Heart right ventricle (tissue), 16 donors: ENCODE data around the gene USP3. TPM values are rescaled to one million over a fixed set of nuclear protein-coding genes. Genes with fewer than 3 reads are reported as not detected.

Experiments
- ATAC-seq, 8 donors: fragments of 200-7000 bp; cut with Tn5 transposase; one replicate each; pipeline ENCODE4 v1.9.1; 2020; ENCODE audit warnings: mild to moderate bottlenecking in 8 of 8, moderate library complexity in 8 of 8, moderate number of reproducible peaks in 1 of 8
- DNase-seq, 2 donors: peaks; one replicate each; pipeline ENCODE4 v3.0.0-alpha.2; 2020
- H3K27ac ChIP-seq, 10 donors: fragments of 200-600 bp; sonication (generic) in 2 of 10; one replicate each; pipeline versions ENCODE4 v1.5.0 to v1.8.0; 2020 to 2022; ENCODE audit warnings: mild to moderate bottlenecking in 3 of 10
- H3K27me3 ChIP-seq, 7 donors: fragments of 200-600 bp; one replicate each; pipeline ENCODE4 v1.8.0; 2021 to 2022; ENCODE audit warnings: mild to moderate bottlenecking in 2 of 7
- H3K36me3 ChIP-seq, 9 donors: fragments of 200-600 bp; sonication (generic) in 1 of 9; one replicate each; pipeline versions ENCODE4 v1.5.0 to v1.8.0; 2020 to 2022; ENCODE audit warnings: mild to moderate bottlenecking in 2 of 9
- H3K4me1 ChIP-seq, 9 donors: fragments of 200-600 bp; sonication (generic) in 1 of 9; one replicate each; pipeline versions ENCODE4 v1.5.0 to v1.8.0; 2020 to 2022; ENCODE audit warnings: mild to moderate bottlenecking in 4 of 9
- H3K4me3 ChIP-seq, 10 donors: fragments of 200-600 bp; sonication (generic) in 2 of 10; one replicate each; pipeline versions ENCODE4 v1.5.0 to v1.8.0; 2020 to 2022; ENCODE audit warnings: mild to moderate bottlenecking in 7 of 10, moderate library complexity in 2 of 10
- H3K9me3 ChIP-seq, 11 donors: fragments of 200-600 bp in 10 of 11; sonication (generic) in 2 of 11; one replicate each; pipeline versions ENCODE4 v1.5.0 to v1.8.0; 2013 to 2022; ENCODE audit warnings: mild to moderate bottlenecking in 2 of 11, control low read depth in 1 of 11, moderate library complexity in 1 of 11
- WGBS, 2 donors: extraction: QIAGEN DNeasy Blood & Tissue Kit; methylation state at CpG; one replicate each; pipeline ENCODE4 v1.1.7; 2013; ENCODE audit warnings: inconsistent platforms in 1 of 2; 5-methylcytosine and 5-hydroxymethylcytosine counted together
- intact Hi-C, 10 donors: fragments of 100-400 bp; cut with DNase I; formaldehyde crosslinking; loops; one replicate each; pipeline versions ENCODE4 v1.11.1 to v1.14.2; 2022
- polyA plus RNA-seq, 2 donors: library from polyadenylated mRNA; stranded (reverse); fragments of 200-250 nt; gene quantifications; one replicate each; pipeline ENCODE4 v1.2.3, GENCODE V29; 2013
- total RNA-seq, 10 donors: library from RNA; stranded (reverse); fragmentation: NEBNext Ultra II Directional in 3 of 10; extraction: Animal tissue kit (Norgen Biotek cat#: 25700) in 3 of 10; gene quantifications; one replicate each; pipeline versions ENCODE4 v1.2.1 to v1.2.4, GENCODE V29; 2021 to 2023
- TF ChIP-seq, protein P1 (sequence below), 9 donors: fragments of 200-600 bp; sonication (generic) in 2 of 9; IDR thresholded peaks; one replicate each; pipeline versions ENCODE4 v1.5.0 to v1.8.0; 2021 to 2022; ENCODE audit warnings: antibody characterized with exemption in 9 of 9, mild to moderate bottlenecking in 5 of 9, moderate library complexity in 1 of 9
- donor health status: Arrhythmogenic right ventricular cardiomyopathy.
- donor health status: ischemic (EF 13 %, LVEDD 7.1; RV severe dilation, severe dysfunction).
- donor health status: healthy with polysubstance abuse.
- donor health status: DM: no; HTN: yes; CAD: no.
- donor health status: DM: no; HTN: no; CAD: no.
- donor health status: ischemic (EF 25% LVEDD 6.9; RV normal size, moderate dysfunction).
- donor health status: ischemic (EF 25% LVEDD 5.7; RV mildly dilated, moderate dysfunction).
- donor health status: healthy.
- donor health status: DM: yes; HTN: yes; CAD: no.
- donor health status: Ischemic cardiomyopathy.
- donor health status: ischemic (EF 35%, LVEDD 5.7; RV mildly dilated, moderate dysfunction).
- donor health status: nonischemic (EF 11% LVEDD 7.7; RV severe dilation, severe dysfunction).
- donor health status: DM: yes; HTN: yes; CAD: no.
- donor health status: PGD.
- donor health status: ischemic (EF 29% LVEDD 5.4; RV normal size, mild dysfunction).
- donor health status: nonischemic (EF 23%, LVEDD 6.1; RV moderate dilation, normal function).

USP3 gene
- total and polyA plus RNA-seq, 12 donors, result 8.4 to 23.7 (median 16.6) TPM

DNA sequence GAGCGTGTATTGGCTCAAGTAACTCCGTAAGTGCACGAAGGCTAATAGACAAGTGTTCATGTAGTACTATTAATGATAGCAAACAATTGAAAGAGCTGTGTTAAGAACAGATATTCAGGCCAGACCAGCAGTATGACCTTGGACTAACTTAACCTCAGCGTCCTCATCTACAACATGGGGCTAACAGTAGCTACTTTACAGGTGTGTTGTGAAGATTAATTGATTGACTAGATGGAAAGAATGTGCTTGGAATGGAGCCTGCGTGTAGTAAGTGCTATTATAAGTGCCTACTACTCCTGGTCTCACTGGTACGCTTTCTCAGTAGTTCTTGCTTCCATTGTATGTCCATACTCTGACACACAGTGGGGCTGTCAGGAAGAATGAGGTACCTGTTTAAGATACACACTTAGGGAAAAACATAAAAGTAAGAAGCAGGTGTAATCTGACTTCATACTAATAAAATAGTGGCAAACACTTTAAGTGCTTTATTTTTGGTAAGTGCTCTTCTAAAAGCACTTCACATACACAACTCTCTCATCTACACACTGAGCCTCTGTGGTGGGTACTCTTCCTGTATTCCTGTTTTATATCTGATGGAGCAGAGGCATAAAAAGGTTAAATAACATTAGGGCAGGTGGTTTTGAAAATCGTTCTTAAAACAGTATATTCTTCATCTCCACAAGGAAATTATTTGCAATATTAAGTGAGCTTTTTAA lies 68.5 kb downstream of the USP3 start:
- DNase-seq (no peak), ATAC-seq (no peak)
- Histone ChIP-seq H3K9me3 (no peaks in the 10 kb centered on the region), H3K27me3 (no peaks in the 10 kb centered on the region), H3K4me3 (no peak overlapping the region), H3K27ac (no peak overlapping the region), H3K4me1 (peaks cover 0 to 8% (median 0%) of the 10 kb centered on the region in 9 donors), H3K36me3 (peaks cover 0 to 100% (median 25%) of the 10 kb centered on the region in 9 donors)
- WGBS, 2 donors, result 57 to 69% methylated on average over 7 of the region's 7 CpGs
- intact Hi-C loops, result no loop called here
- TF ChIP-seq, protein P1, sequence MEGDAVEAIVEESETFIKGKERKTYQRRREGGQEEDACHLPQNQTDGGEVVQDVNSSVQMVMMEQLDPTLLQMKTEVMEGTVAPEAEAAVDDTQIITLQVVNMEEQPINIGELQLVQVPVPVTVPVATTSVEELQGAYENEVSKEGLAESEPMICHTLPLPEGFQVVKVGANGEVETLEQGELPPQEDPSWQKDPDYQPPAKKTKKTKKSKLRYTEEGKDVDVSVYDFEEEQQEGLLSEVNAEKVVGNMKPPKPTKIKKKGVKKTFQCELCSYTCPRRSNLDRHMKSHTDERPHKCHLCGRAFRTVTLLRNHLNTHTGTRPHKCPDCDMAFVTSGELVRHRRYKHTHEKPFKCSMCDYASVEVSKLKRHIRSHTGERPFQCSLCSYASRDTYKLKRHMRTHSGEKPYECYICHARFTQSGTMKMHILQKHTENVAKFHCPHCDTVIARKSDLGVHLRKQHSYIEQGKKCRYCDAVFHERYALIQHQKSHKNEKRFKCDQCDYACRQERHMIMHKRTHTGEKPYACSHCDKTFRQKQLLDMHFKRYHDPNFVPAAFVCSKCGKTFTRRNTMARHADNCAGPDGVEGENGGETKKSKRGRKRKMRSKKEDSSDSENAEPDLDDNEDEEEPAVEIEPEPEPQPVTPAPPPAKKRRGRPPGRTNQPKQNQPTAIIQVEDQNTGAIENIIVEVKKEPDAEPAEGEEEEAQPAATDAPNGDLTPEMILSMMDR (IDR thresholded peaks at IDR 0.05), result no peak

DNA sequence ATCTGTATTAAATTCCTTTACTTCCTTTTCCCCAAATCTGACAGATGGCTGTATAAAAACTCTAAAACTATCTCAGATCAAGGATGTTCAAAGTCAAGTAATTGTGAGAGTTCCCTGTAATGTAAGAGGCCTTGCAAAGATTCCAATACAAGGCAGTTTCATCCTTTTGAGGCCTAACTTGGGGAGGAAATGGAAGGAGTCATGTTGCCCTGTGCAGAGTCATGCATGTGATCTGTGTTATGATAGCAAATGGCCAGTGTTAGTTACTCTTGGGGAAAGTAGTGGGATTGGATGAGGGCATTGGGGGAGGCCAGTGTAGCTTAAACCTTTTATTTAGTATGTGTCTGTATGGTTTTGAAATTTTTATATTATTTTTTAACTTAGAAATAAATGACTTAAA lies 69.1 kb downstream of the USP3 start:
- H3K36me3 ChIP-seq, result peaks cover 0 to 98% (median 21%) of the 10 kb centered on the region in 9 donors
- intact Hi-C loops, result no loop called here
- DNase-seq (no peak), ATAC-seq (no peak)
- TF ChIP-seq, protein P1 (IDR thresholded peaks at IDR 0.05), result no peak
- no peak overlapping the region for H3K4me3 ChIP-seq
- H3K27me3 ChIP-seq, result no peaks in the 10 kb centered on the region
- H3K9me3 ChIP-seq, result no peaks in the 10 kb centered on the region
- peaks cover 0 to 8% (median 0%) of the 10 kb centered on the region in 9 donors for H3K4me1 ChIP-seq
- no peak overlapping the region for H3K27ac ChIP-seq

DNA sequence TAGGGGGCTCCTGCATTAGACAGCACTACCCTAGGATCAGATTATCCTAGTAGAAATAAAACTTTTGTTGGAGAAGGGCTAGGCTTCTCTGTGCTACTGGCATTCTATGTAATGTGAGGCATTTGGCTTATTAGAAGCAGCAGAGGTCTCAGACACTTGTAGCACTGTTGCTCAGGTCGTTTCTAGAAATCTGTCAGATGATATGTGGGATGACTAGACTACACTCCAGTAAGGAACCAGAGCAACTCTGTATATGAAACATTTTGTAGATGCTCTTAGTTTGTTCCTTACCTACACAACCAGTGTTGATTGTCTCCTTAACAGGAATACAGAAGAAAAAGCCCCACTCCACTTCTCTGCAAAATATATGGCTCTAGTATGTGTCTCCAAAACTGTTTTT lies 70.9 kb downstream of the USP3 start:
- Histone ChIP-seq H3K4me1 (peaks cover 0 to 8% (median 0%) of the 10 kb centered on the region in 9 donors), H3K9me3 (no peaks in the 10 kb centered on the region), H3K27me3 (no peaks in the 10 kb centered on the region), H3K36me3 (peaks cover 0 to 96% (median 17%) of the 10 kb centered on the region in 9 donors), H3K4me3 (no peak overlapping the region), H3K27ac (no peak overlapping the region)
- DNase-seq (no peak), ATAC-seq (no peak)
- WGBS, 2 donors, result 46 to 56% methylated on average over 1 of the region's 1 CpG
- TF ChIP-seq, protein P1 (IDR thresholded peaks at IDR 0.05), result no peak
- intact Hi-C loops, result no loop called here

DNA sequence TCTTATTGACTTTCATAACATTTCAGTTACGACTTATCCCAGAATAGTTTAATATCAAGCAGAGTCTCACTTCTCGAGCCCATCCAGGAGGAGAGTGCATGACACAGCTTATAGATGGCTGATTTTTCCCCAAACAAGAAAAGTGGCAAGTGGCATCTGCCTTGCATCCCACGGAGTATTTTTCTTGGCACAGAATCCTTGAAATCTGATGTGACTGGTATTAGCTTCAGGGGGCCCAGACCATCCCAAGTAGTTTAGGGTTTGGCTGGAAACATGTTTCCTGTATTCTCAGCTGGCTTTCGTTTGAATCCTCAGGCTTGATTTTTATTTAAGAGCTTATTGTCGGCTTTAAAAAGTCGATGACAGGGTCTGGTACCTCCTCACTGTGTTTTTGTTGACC lies 72.0 kb downstream of the USP3 start:
- TF ChIP-seq, protein P1 (IDR thresholded peaks at IDR 0.05), result no peak
- intact Hi-C loops, result no loop called here
- Histone ChIP-seq H3K27me3 (no peaks in the 10 kb centered on the region), H3K4me1 (peaks cover 0 to 8% (median 0%) of the 10 kb centered on the region in 9 donors), H3K9me3 (no peaks in the 10 kb centered on the region), H3K36me3 (peaks cover 0 to 90% (median 14%) of the 10 kb centered on the region in 9 donors), H3K27ac (no peak overlapping the region), H3K4me3 (no peak overlapping the region)
- WGBS, 2 donors, result 82 to 86% methylated on average over 6 of the region's 6 CpGs
- ATAC-seq (no peak), DNase-seq (no peak)
